Right cardiac atrium (tissue), 5 donors: ENCODE data around the gene TIFAB. TPM values are rescaled to one million over a fixed set of nuclear protein-coding genes. Genes with fewer than 3 reads are reported as not detected.

Experiments
- ATAC-seq, 2 donors: fragments of 200-7000 bp; cut with Tn5 transposase; one replicate each; pipeline versions ENCODE4 v1.8.0 to v1.9.1; 2020; ENCODE audit warnings: moderate library complexity in 2 of 2, mild to moderate bottlenecking in 1 of 2
- DNase-seq, 3 donors: peaks; one replicate each; pipeline ENCODE4 v3.0.0-alpha.2; 2020
- H3K27ac ChIP-seq: one replicate; pipeline ENCODE4 v1.5.1; 2013; ENCODE audit warnings: mild to moderate bottlenecking, low read length, control low read depth, moderate library complexity
- H3K27me3 ChIP-seq: one replicate; pipeline ENCODE4 v1.6.1; 2013; ENCODE audit not compliant: control insufficient read depth, insufficient read depth
- H3K4me1 ChIP-seq: one replicate; pipeline ENCODE4 v1.6.1; 2013; ENCODE audit warnings: low read length; ENCODE audit not compliant: control insufficient read depth, insufficient read depth
- H3K4me3 ChIP-seq: one replicate; pipeline ENCODE4 v1.5.1; 2013; ENCODE audit warnings: low read length, control low read depth
- H3K9me3 ChIP-seq: one replicate; pipeline ENCODE4 v1.6.1; 2013; ENCODE audit warnings: low read length; ENCODE audit not compliant: control insufficient read depth
- WGBS: extraction: QIAGEN DNeasy Blood & Tissue Kit; methylation state at CpG from one replicate; pipeline ENCODE4 v1.1.7; 2013; 5-methylcytosine and 5-hydroxymethylcytosine counted together
- intact Hi-C, 4 donors: fragments of 100-400 bp; cut with DNase I; formaldehyde crosslinking; loops; one replicate each; pipeline versions ENCODE4 v1.11.0 to v1.14.0; 2022 to 2023
- polyA plus RNA-seq: library from polyadenylated mRNA; stranded (reverse); fragments of 200-250 nt; gene quantifications from one replicate; pipeline ENCODE4 v1.2.3, GENCODE V29; 2013
- total RNA-seq, 4 donors: library from RNA; stranded (reverse); fragmentation: NEBNext Ultra II Directional; extraction: Animal tissue kit (Norgen Biotek cat#: 25700); gene quantifications; one replicate each; pipeline ENCODE4 v1.2.1, GENCODE V29; 2021
- donor health status: healthy with polysubstance abuse.
- donor health status: DM: no; HTN: yes; CAD: no.
- donor health status: DM: no; HTN: no; CAD: no.
- donor health status: DM: no; HTN: yes; CAD: no; lungs with severe emphysema.
- donor health status: DM: yes; HTN: yes; CAD: no.

The TIFAB gene
- total and polyA plus RNA-seq, 5 donors: not detected

- intact Hi-C loops: no loop called here
Observed at GRCh38 chr5:135440916-135441315, 11.2 kb downstream of the TIFAB start.

GRCh38 chr5:135439231-135440205, 12.6 kb downstream of the TIFAB start:
- ATAC-seq (no peak), DNase-seq (peak in 1 of 3 donors; percentile 35)
- WGBS: 76% methylated on average over 11 of the region's 11 CpGs
- no peaks in the 10 kb centered on the region for H3K27me3 ChIP-seq
- H3K27ac ChIP-seq: no peak overlapping the region
- no peaks in the 10 kb centered on the region for H3K4me1 ChIP-seq
- intact Hi-C loops: no loop called here
- H3K4me3 ChIP-seq: no peak overlapping the region
- H3K9me3 ChIP-seq: no peaks in the 10 kb centered on the region

More at GRCh38 chr5:135440916-135441315, 11.2 kb downstream of the TIFAB start:
- Histone ChIP-seq H3K4me1 (no peaks in the 10 kb centered on the region), H3K27ac (no peak overlapping the region), H3K9me3 (no peaks in the 10 kb centered on the region), H3K27me3 (no peaks in the 10 kb centered on the region), H3K4me3 (no peak overlapping the region)
- ATAC-seq: no peak
- DNase-seq: no peak
- WGBS: 63% methylated on average over 6 of the region's 6 CpGs

- H3K27ac ChIP-seq: no peak overlapping the region
- no peak for ATAC-seq
- no peaks in the 10 kb centered on the region for H3K27me3 ChIP-seq
- WGBS: 84% methylated on average over 10 of the region's 10 CpGs
- peak in 1 of 3 donors; percentile 33 for DNase-seq
- no peak overlapping the region for H3K4me3 ChIP-seq
- no peaks in the 10 kb centered on the region for H3K9me3 ChIP-seq
- peaks cover 5% of the 10 kb centered on the region for H3K4me1 ChIP-seq
- intact Hi-C loops: no loop called here
Observed at GRCh38 chr5:135438636-135439221, 13.4 kb downstream of the TIFAB start.

GRCh38 chr5:135437796-135438560, 14.2 kb downstream of the TIFAB start:
- ATAC-seq (peak in 1 of 2 donors; percentile 6), DNase-seq (peak; percentile 47 to 77 (median 65))
- H3K27ac ChIP-seq: no peak overlapping the region
- H3K27me3 ChIP-seq: no peaks in the 10 kb centered on the region
- peaks cover 5% of the 10 kb centered on the region for H3K4me1 ChIP-seq
- no peak overlapping the region for H3K4me3 ChIP-seq
- 49% methylated on average over 13 of the region's 13 CpGs for WGBS
- intact Hi-C loops: no loop called here
- no peaks in the 10 kb centered on the region for H3K9me3 ChIP-seq

GRCh38 chr5:135437422-135437795, 14.7 kb downstream of the TIFAB start:
- ATAC-seq (no peak), DNase-seq (peak in 1 of 3 donors; percentile 20)
- H3K27me3 ChIP-seq: no peaks in the 10 kb centered on the region
- no peak overlapping the region for H3K27ac ChIP-seq
- 67% methylated on average over 7 of the region's 7 CpGs for WGBS
- H3K4me3 ChIP-seq: no peak overlapping the region
- no peaks in the 10 kb centered on the region for H3K9me3 ChIP-seq
- intact Hi-C loops: no loop called here
- H3K4me1 ChIP-seq: peaks cover 5% of the 10 kb centered on the region

- DNase-seq (no peak), ATAC-seq (no peak)
- Histone ChIP-seq H3K27me3 (no peaks in the 10 kb centered on the region), H3K4me3 (no peak overlapping the region), H3K9me3 (no peaks in the 10 kb centered on the region), H3K4me1 (peaks cover 5% of the 10 kb centered on the region), H3K27ac (no peak overlapping the region)
- intact Hi-C loops: no loop called here
- WGBS: 70% methylated on average over 7 of the region's 7 CpGs
Observed at GRCh38 chr5:135436951-135437418, 15.2 kb downstream of the TIFAB start.

- intact Hi-C loops: no loop called here
- H3K4me1 ChIP-seq: peaks cover 5% of the 10 kb centered on the region
- WGBS: 87% methylated on average over 9 of the region's 9 CpGs
- H3K9me3 ChIP-seq: no peaks in the 10 kb centered on the region
- H3K27me3 ChIP-seq: no peaks in the 10 kb centered on the region
- ATAC-seq (no peak), DNase-seq (peak in 1 of 3 donors; percentile 28)
- H3K27ac ChIP-seq: no peak overlapping the region
- H3K4me3 ChIP-seq: no peak overlapping the region
Observed at GRCh38 chr5:135435467-135436330, 16.5 kb downstream of the TIFAB start.

GRCh38 chr5:135434591-135435466, 17.3 kb downstream of the TIFAB start:
- ATAC-seq (no peak), DNase-seq (peak in 1 of 3 donors; percentile 23)
- Histone ChIP-seq H3K9me3 (no peaks in the 10 kb centered on the region), H3K4me1 (peaks cover 5% of the 10 kb centered on the region), H3K4me3 (no peak overlapping the region), H3K27ac (no peak overlapping the region), H3K27me3 (no peaks in the 10 kb centered on the region)
- intact Hi-C loops: no loop called here
- WGBS: 80% methylated on average over 24 of the region's 24 CpGs

GRCh38 chr5:135433681-135434426, 18.3 kb downstream of the TIFAB start:
- Histone ChIP-seq H3K9me3 (no peaks in the 10 kb centered on the region), H3K4me3 (no peak overlapping the region), H3K27me3 (no peaks in the 10 kb centered on the region), H3K4me1 (peaks cover 5% of the 10 kb centered on the region), H3K27ac (no peak overlapping the region)
- peak in 1 of 3 donors; percentile 40 for DNase-seq
- intact Hi-C loops: no loop called here
- 52% methylated on average over 12 of the region's 12 CpGs for WGBS
- no peak for ATAC-seq
